ENCODE data around the gene P3R3URF.

The P3R3URF gene

DNA sequence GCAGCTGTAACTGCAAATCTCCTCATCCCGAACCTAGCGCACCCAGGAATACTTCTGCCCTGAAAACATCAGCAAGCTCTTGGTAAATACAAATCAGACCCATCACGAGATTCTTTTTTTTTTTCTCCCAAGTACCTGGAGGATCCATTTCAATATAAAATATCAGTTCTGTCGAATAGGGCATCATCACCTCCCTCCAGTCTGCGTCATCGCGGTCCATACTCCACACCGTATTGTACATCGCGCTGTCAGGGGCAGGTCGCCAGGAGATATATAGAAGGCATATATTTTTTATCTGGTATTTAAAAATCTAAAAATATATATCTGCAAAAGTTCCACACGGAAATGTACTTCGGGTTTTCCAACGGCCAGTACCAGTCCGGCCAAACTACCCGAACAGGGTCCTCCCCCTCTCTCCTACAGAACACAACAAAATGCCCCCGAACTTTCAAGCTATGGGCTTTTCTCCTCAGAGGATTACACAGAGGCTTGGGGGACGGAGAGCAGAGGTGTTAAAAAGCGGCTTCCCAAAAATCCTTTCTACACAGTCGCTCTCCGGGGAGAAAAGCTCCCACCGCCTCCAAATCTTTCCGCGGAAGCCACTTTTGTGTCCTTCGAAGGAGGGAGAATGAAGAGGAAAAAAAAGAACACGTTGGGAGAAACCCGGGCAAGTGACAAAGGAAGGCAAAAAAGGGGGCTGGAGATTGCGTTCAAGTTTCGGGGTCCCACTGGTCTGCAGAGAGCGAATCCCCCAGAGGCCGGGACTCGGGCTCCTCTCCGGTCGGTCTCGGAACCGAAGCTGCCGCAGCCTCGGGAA is 44.4 kb downstream of the P3R3URF start:
- DNase-seq = no peak

DNA sequence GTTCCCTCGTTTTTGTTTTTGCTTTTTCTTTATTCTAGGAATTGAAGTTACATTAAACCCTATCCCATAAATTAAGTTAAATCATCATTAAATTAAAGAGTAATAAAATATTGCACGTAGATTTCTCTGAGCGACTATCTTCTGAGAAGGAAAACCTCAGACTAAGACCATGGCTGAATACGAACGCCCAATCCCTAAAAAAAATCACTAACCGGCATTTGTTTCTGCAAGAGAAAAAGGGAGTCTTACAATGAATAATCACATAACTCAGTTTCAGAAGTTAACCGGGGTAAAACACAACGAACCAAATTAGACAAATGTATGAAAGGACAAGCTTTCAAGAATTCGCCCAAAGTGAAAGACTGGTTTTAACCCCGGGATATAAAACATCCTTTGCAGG is 45.2 kb downstream of the P3R3URF start:
- no peak for DNase-seq

DNA sequence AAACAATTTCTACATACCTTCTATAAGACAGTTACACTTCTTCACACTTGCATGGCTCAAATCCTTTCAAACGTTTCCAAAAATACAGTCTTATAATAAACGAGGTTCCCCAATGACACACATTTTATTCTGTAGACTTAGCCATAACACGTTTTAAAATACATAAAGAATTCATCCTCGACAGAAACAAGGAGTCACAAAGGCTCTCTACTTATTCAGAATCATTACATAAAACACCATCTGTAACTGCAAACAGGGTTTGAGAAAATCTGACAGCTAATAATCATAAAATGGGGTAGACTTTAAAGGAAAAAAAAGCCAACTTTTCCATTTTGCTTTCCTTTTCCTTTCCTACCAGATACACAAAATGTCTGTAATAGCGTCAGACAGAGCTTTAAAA is 45.7 kb downstream of the P3R3URF start:
- no peak for DNase-seq

DNA sequence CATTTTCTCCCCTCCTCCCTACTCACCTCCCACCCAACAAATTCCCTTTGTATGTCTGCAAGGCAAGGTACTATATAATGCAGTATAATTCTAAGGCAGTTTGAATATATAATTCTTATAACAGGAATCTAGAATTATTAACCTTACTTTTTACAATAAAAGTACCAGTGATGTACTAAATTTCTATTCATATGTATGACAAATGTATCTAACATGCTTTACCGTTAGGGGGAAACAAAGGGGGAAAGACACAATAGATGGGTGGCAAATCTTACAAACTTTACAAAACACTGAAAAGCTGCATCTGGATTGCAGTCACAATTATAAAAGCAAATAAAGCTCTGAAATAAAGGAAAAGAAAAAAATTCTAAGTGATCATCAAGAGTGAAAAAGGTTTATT is 46.2 kb downstream of the P3R3URF start:
- no peak for DNase-seq

DNA sequence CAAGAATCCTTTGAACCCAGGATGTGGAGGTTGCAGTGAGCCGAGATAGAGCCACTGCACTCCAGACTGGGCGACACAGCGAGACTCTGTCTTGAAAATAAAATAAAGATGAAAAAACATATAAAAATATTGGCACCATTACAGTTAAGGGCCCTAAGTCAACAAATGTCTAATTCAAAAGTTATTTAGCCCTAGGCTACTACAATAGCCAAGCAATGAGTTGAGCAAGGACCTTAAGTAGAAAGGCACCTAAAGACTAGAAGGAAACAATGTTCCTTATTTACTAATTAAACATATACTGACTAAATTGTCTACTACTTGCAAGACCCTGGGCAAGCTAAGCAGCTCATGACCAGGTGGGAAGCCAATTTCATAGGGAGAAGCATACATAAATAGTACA is 47.9 kb downstream of the P3R3URF start:
- DNase-seq = no peak
